PC-3 (cell line): ENCODE results near the gene LLGL2. TPM values are rescaled to one million over a fixed set of nuclear protein-coding genes. Genes with fewer than 3 reads are reported as not detected.
A peak's percentile ranks its signal among the peaks of the same experiment; 100 is the strongest.

ENCODE experiments used
- ATAC-seq: fragments of 200-7000 bp; cut with Tn5 transposase; 2 replicates; pipeline ENCODE4 v1.9.1; 2020; ENCODE audit warnings: mild to moderate bottlenecking, moderate library complexity
- BruUV-seq: library from RNA; stranded (reverse); fragments of 400-500 nt; replicated peaks from 2 replicates; lab custom pipeline; 2021; lab: Mats Ljungman, UMichigan
- CTCF ChIA-PET: fragments of 300-600 bp; sonication (Branson Sonifier 250); formaldehyde crosslinking; loops from one replicate; lab custom pipeline; 2022; ENCODE audit warnings: antibody characterized with exemption; lab: Charles Lee
- POLR2A ChIA-PET: fragments of 300-600 bp; sonication (Branson Sonifier 250); formaldehyde crosslinking; loops from one replicate; lab custom pipeline; 2022; ENCODE audit warnings: antibody characterized with exemption; ENCODE audit not compliant: unreplicated experiment; lab: Charles Lee
- DNase-seq: peaks from one replicate; pipeline ENCODE4 v3.0.0-alpha.2; 2015
- H2AFZ ChIP-seq: fragments of 300-600 bp; sonication (generic); 2 replicates; pipeline ENCODE4 v1.6.0; 2016; ENCODE audit warnings: antibody characterized with exemption, low read length
- H3F3A ChIP-seq: fragments of 300-600 bp; sonication (generic); one replicate; pipeline ENCODE4 v1.6.0; 2017; ENCODE audit warnings: antibody characterized with exemption, low read length, control low read depth, mild to moderate bottlenecking; ENCODE audit not compliant: unreplicated experiment
- H3K27ac ChIP-seq: fragments of 300-600 bp; sonication (generic); 2 replicates; pipeline ENCODE4 v1.5.1; 2016; ENCODE audit warnings: mild to moderate bottlenecking, low read length
- H3K27me3 ChIP-seq: fragments of 300-600 bp; sonication (generic); 2 replicates; pipeline ENCODE4 v1.6.1; 2016; ENCODE audit warnings: low read length, mixed read lengths
- H3K36me3 ChIP-seq: fragments of 300-600 bp; sonication (generic); 2 replicates; pipeline ENCODE4 v1.6.1; 2016; ENCODE audit warnings: low read depth, mixed run types, low read length, mixed read lengths
- H3K4me1 ChIP-seq: fragments of 300-600 bp; sonication (generic); 2 replicates; pipeline ENCODE4 v1.5.1; 2016; ENCODE audit warnings: low read length; ENCODE audit not compliant: insufficient read depth
- H3K4me2 ChIP-seq: fragments of 300-600 bp; sonication (generic); 2 replicates; pipeline ENCODE4 v1.6.0; 2016; ENCODE audit warnings: low read length
- H3K4me3 ChIP-seq: fragments of 300-600 bp; sonication (generic); 2 replicates; pipeline ENCODE4 v1.5.1; 2016; ENCODE audit warnings: mild to moderate bottlenecking, low read length, mixed read lengths
- H3K79me2 ChIP-seq: fragments of 300-600 bp; sonication (generic); 2 replicates; pipeline ENCODE4 v1.6.1; 2017; ENCODE audit warnings: low read length, mixed read lengths
- H3K9ac ChIP-seq: fragments of 300-600 bp; sonication (generic); 2 replicates; pipeline ENCODE4 v1.6.0; 2016; ENCODE audit warnings: mild to moderate bottlenecking, low read length
- H3K9me2 ChIP-seq: fragments of 300-600 bp; sonication (generic); replicated peaks from 2 replicates; pipeline ENCODE4 v1.6.1; 2016; ENCODE audit warnings: mixed run types, low read length, mixed read lengths
- H3K9me3 ChIP-seq: fragments of 300-600 bp; sonication (generic); 2 replicates; pipeline ENCODE4 v1.6.1; 2016; ENCODE audit warnings: low read length, mixed read lengths
- H4K20me1 ChIP-seq: fragments of 300-600 bp; sonication (generic); 2 replicates; pipeline ENCODE4 v1.6.1; 2016; ENCODE audit warnings: low read length, mixed read lengths
- EZH2 ChIP-seq: fragments of 300-600 bp; sonication (generic); IDR thresholded peaks from one replicate; pipeline ENCODE4 v1.6.1; 2017; ENCODE audit warnings: antibody characterized with exemption, mild to moderate bottlenecking, low read length; ENCODE audit not compliant: unreplicated experiment
- EZH2phosphoT487 ChIP-seq: fragments of 300-600 bp; sonication (generic); IDR thresholded peaks from 2 replicates; pipeline ENCODE4 v1.6.1; 2018; ENCODE audit warnings: mild to moderate bottlenecking, antibody characterized with exemption, low read length, borderline replicate concordance
- intact Hi-C: fragments of 100-400 bp; cut with micrococcal nuclease; formaldehyde crosslinking; loops from 2 replicates; pipeline ENCODE4 v1.9.0; 2023
- total RNA-seq: library from RNA; depleted of rRNA; stranded (reverse); fragments of >200 nt; gene quantifications from 2 replicates; pipeline ENCODE4 v1.2.3, GENCODE V29; 2014
- TF ChIP-seq, protein P1 (sequence below): fragments of 300-600 bp; sonication (generic); conservative IDR thresholded peaks from 2 replicates; pipeline ENCODE4 v1.5.1; 2017; ENCODE audit warnings: antibody characterized with exemption, low read depth, mild to moderate bottlenecking, low read length

LLGL2 gene
- total RNA-seq, 1 experiment from 2014 or later = 92.9 TPM

DNA sequence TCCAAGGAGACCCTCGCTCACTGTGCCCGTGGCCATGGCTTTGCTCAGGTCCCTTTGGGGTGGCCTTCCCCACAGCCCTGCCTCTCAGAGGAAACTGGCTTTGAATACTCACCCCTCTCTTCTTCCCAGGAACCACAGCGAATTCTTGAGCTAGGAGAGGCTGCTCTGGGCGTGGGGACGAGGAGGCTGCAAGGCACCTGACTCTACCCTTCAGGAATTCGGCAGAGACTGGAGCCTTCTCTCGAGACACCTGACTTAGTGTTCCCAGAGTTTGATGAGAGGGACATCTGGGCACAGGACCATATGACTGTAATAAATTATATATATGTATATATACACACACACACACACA lies 6.2 kb downstream of the LLGL2 start:
- Histone ChIP-seq H3K9me2 (no peaks in the 10 kb centered on the region), H4K20me1 (peaks cover 4% of the 10 kb centered on the region; the same call in 1 of the 2 replicates), H3K79me2 (peaks cover 41% of the 10 kb centered on the region), H3K36me3 (peaks cover 10% of the 10 kb centered on the region; the same call in 1 of the 2 replicates), H3K4me1 (peaks cover 17% of the 10 kb centered on the region; the same call in 1 of the 2 replicates), H3F3A (no peaks in the 10 kb centered on the region), H2AFZ (no peak overlapping the region), H3K4me3 (no peak overlapping the region), H3K9ac (no peak overlapping the region), H3K9me3 (no peaks in the 10 kb centered on the region), H3K27ac (peak overlapping the region; percentile 41; the same call in 1 of the 2 replicates), H3K27me3 (no peaks in the 10 kb centered on the region), H3K4me2 (peak overlapping the region; percentile 43; the same call in 1 of the 2 replicates)
- ChIA-PET POLR2A (interaction anchor here (0.6 to 0.7 kb wide), 3 partner anchors 18 to 75 kb away, joined by 3 to 4 read pairs (median 3); partner anchors contain the start of gene TMEM94), CTCF (interaction anchor here (0.6 to 1.0 kb wide), 3 partner anchors 15 to 103 kb away, joined by 3 to 7 read pairs (median 4); partner anchors contain the start of gene TSEN54)
- ATAC-seq = peak; percentile 92
- no peak for TF ChIP-seq EZH2phosphoT487
- no peak for TF ChIP-seq EZH2
- TF ChIP-seq, protein P1, sequence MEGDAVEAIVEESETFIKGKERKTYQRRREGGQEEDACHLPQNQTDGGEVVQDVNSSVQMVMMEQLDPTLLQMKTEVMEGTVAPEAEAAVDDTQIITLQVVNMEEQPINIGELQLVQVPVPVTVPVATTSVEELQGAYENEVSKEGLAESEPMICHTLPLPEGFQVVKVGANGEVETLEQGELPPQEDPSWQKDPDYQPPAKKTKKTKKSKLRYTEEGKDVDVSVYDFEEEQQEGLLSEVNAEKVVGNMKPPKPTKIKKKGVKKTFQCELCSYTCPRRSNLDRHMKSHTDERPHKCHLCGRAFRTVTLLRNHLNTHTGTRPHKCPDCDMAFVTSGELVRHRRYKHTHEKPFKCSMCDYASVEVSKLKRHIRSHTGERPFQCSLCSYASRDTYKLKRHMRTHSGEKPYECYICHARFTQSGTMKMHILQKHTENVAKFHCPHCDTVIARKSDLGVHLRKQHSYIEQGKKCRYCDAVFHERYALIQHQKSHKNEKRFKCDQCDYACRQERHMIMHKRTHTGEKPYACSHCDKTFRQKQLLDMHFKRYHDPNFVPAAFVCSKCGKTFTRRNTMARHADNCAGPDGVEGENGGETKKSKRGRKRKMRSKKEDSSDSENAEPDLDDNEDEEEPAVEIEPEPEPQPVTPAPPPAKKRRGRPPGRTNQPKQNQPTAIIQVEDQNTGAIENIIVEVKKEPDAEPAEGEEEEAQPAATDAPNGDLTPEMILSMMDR = no peak
- peak; percentile 81 for DNase-seq
- intact Hi-C loops = no loop called here
- no TSS peak for BruUV-seq

DNA sequence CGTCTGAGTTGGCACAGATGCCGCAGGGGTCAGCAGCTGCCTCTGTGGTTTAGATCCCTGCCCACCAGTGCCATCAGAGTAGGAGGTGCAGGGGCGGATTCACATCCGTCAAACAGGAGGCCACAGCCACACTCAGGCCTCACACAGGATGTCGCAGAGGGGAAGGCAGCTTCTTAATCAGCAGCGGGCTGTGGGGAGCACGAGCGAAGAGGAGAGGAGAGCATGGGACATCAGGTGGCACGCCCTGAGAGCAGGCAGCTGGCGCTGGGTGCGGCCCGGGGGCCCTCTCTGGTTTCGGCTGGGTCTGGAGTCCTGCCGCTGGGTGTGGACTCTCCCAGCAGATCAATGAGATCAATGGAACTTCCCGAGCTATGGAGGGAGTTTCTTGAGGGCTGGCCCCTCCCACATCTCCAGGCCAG lies 9.6 kb downstream of the LLGL2 start:
- H3K9ac ChIP-seq = no peak overlapping the region
- POLR2A ChIA-PET = interaction anchor here (0.6 kb wide), 1 partner anchor 79 kb away, joined by 3 read pairs; the partner anchor contains the start of gene TMEM94
- H3K27ac ChIP-seq = no peak overlapping the region

More for the DNA sequence above, 9.6 kb downstream of the LLGL2 start:
- ATAC-seq = no peak
- intact Hi-C loops = no loop called here
- Histone ChIP-seq H3K4me1 (peaks cover 10% of the 10 kb centered on the region; the same call in 1 of the 2 replicates), H2AFZ (no peak overlapping the region), H3F3A (no peaks in the 10 kb centered on the region), H3K4me2 (no peak overlapping the region), H3K36me3 (peaks cover 10% of the 10 kb centered on the region; the same call in 1 of the 2 replicates), H4K20me1 (peaks cover 4% of the 10 kb centered on the region; the same call in 1 of the 2 replicates), H3K27me3 (no peaks in the 10 kb centered on the region), H3K79me2 (peaks cover 13% of the 10 kb centered on the region), H3K9me3 (no peaks in the 10 kb centered on the region), H3K4me3 (no peak overlapping the region), H3K9me2 (no peaks in the 10 kb centered on the region)
- CTCF ChIA-PET = no interaction called here
- no TSS peak for BruUV-seq
- TF ChIP-seq EZH2 = no peak
- TF ChIP-seq, protein P1 = no peak
- no peak for TF ChIP-seq EZH2phosphoT487
- no peak for DNase-seq
